HEK293 (cell line): Measurements from ENCODE around the gene SPTSSB.

Experiments used
- CTCF ChIA-PET: fragments of 350-600 bp; formaldehyde crosslinking; extraction: SDS; loops from one replicate; lab custom pipeline; 2021; ENCODE audit warnings: antibody characterized with exemption; lab: Yijun Ruan, JAX
- POLR2A ChIA-PET: fragments of 300-600 bp; formaldehyde crosslinking; extraction: SDS; loops from one replicate; lab custom pipeline; 2020; ENCODE audit warnings: antibody characterized with exemption, inconsistent platforms; lab: Yijun Ruan, JAX
- H3K27ac ChIP-seq: fragments of 200-500 bp; sonication (Bioruptor generic); 2 replicates; pipeline ENCODE4 v1.5.1; 2014; ENCODE audit warnings: low read depth, low read length, control low read depth, inconsistent platforms; ENCODE audit errors: extremely low read depth
- H3K36me3 ChIP-seq, 2 experiments: fragments of 200-500 bp in 1 of 2; sonication (Bioruptor generic) in 1 of 2; 1 replicate in 1 of 2; 2 replicates in 1 of 2; pipeline ENCODE4 v1.5.1; 2014 to 2017; ENCODE audit warnings: inconsistent platforms in 2 of 2, low read length in 2 of 2; ENCODE audit not compliant: control insufficient read depth in 2 of 2, insufficient read depth in 1 of 2
- H3K4me1 ChIP-seq: fragments of 200-500 bp; sonication (Bioruptor generic); 2 replicates; pipeline ENCODE4 v1.5.1; 2014; ENCODE audit warnings: mild to moderate bottlenecking, low read length, inconsistent platforms; ENCODE audit not compliant: control insufficient read depth, insufficient read depth
- H3K4me3 ChIP-seq: 2 replicates; pipeline ENCODE4 v1.5.1; 2011; ENCODE audit warnings: low read depth, mild to moderate bottlenecking, control low read depth, low read length, moderate library complexity
- H3K9me3 ChIP-seq: fragments of 200-500 bp; sonication (Bioruptor generic); 2 replicates; pipeline ENCODE4 v1.5.1; 2014; ENCODE audit warnings: low read depth, low read length, inconsistent platforms; ENCODE audit not compliant: control insufficient read depth, insufficient read depth
- ATF2 ChIP-seq: fragments of 450-650 bp; formaldehyde crosslinking; IDR thresholded peaks from 2 replicates; pipeline ENCODE4 v1.5.1; 2016; ENCODE audit warnings: missing biosample characterization, missing genetic modification characterization, low read depth
- GLI4 ChIP-seq: fragments of 450-650 bp; formaldehyde crosslinking; IDR thresholded peaks from 2 replicates; pipeline ENCODE4 v1.5.1; 2016; ENCODE audit warnings: missing biosample characterization, missing genetic modification characterization
- KLF9 ChIP-seq: fragments of 450-650 bp; formaldehyde crosslinking; IDR thresholded peaks from 2 replicates; pipeline ENCODE4 v1.5.1; 2016; ENCODE audit warnings: missing biosample characterization, missing genetic modification characterization, low read depth
- MEIS1 ChIP-seq: sonication (generic); formaldehyde crosslinking; IDR thresholded peaks from 2 replicates; pipeline ENCODE4 v1.8.1; 2022; ENCODE audit warnings: missing genetic modification reagents, mild to moderate bottlenecking, borderline replicate concordance
- PRDM2 ChIP-seq: fragments of 450-650 bp; formaldehyde crosslinking; IDR thresholded peaks from 2 replicates; pipeline ENCODE4 v1.5.1; 2016; ENCODE audit warnings: missing biosample characterization, missing genetic modification characterization, borderline replicate concordance
- ZNF138 ChIP-seq: fragments of 450-650 bp; formaldehyde crosslinking; IDR thresholded peaks from 2 replicates; pipeline ENCODE4 v1.5.1; 2016; ENCODE audit warnings: missing biosample characterization, missing genetic modification characterization, borderline replicate concordance
- ZNF148 ChIP-seq: fragments of 450-650 bp; formaldehyde crosslinking; IDR thresholded peaks from 2 replicates; pipeline ENCODE4 v1.5.0; 2017; ENCODE audit warnings: missing biosample characterization, missing genetic modification characterization, borderline replicate concordance
- ZNF214 ChIP-seq: fragments of 450-650 bp; formaldehyde crosslinking; IDR thresholded peaks from 2 replicates; pipeline ENCODE4 v1.5.1; 2017; ENCODE audit warnings: missing biosample characterization, mild to moderate bottlenecking, missing genetic modification characterization, borderline replicate concordance
- ZNF394 ChIP-seq: fragments of 450-650 bp; formaldehyde crosslinking; IDR thresholded peaks from 2 replicates; pipeline ENCODE4 v1.5.1; 2016; ENCODE audit warnings: missing biosample characterization, missing genetic modification characterization, mild to moderate bottlenecking, moderate library complexity, borderline replicate concordance
- ZNF664 ChIP-seq: fragments of 450-650 bp; formaldehyde crosslinking; IDR thresholded peaks from 2 replicates; pipeline ENCODE4 v1.5.1; 2016; ENCODE audit warnings: missing biosample characterization, missing genetic modification characterization
- ZNF768 ChIP-seq: fragments of 450-650 bp; formaldehyde crosslinking; IDR thresholded peaks from 2 replicates; pipeline ENCODE4 v1.5.1; 2018; ENCODE audit warnings: missing biosample characterization, mild to moderate bottlenecking, missing genetic modification characterization
- ZNF777 ChIP-seq: fragments of 450-650 bp; formaldehyde crosslinking; IDR thresholded peaks from 2 replicates; pipeline ENCODE4 v1.5.1; 2017; ENCODE audit warnings: missing biosample characterization, missing genetic modification characterization, borderline replicate concordance
- ZSCAN30 ChIP-seq: fragments of 450-650 bp; IDR thresholded peaks from 2 replicates; pipeline ENCODE4 v1.5.1; 2018; ENCODE audit warnings: missing biosample characterization, mild to moderate bottlenecking, missing genetic modification characterization, moderate library complexity

SPTSSB gene

GRCh38 chr3:161295325-161295724 lies 76.0 kb downstream of the SPTSSB start:
- Histone ChIP-seq H3K9me3 (no peaks in the 10 kb centered on the region), H3K4me1 (no peaks in the 10 kb centered on the region), H3K4me3 (no peak overlapping the region), H3K27ac (no peak overlapping the region), H3K36me3 (no peaks in the 10 kb centered on the region)
- POLR2A ChIA-PET = no interaction called here
- CTCF ChIA-PET = no interaction called here
- TF ChIP-seq ATF2 (tag by site-specific recombination) (no peak), GLI4 (tag by site-specific recombination) (no peak), ZNF148 (tag by site-specific recombination) (no peak), ZNF777 (tag by site-specific recombination) (no peak), ZSCAN30 (tag by site-specific recombination) (no peak), MEIS1 (CRISPR knock-in tag) (no peak), ZNF214 (tag by site-specific recombination) (no peak), KLF9 (tag by site-specific recombination) (no peak), ZNF768 (tag by site-specific recombination) (no peak), PRDM2 (tag by site-specific recombination) (no peak), ZNF138 (no peak), ZNF664 (tag by site-specific recombination) (no peak), ZNF394 (no peak)
